Activated CD4-positive, alpha-beta memory T cell treated with anti-CD3 and anti-CD28 coated beads, Interleukin-2, amount 10 ng/mL, durations not matched to agents 7 days and 5 days (primary cell): ENCODE measurements around the gene AMDHD2. TPM values are rescaled to one million over a fixed set of nuclear protein-coding genes. Genes with fewer than 3 reads are reported as not detected.

Experiments used
- CTCF ChIA-PET: fragments of 350-600 bp; sonication (Branson Sonifier 250); formaldehyde crosslinking; loops from one replicate; lab custom pipeline; 2021; ENCODE audit warnings: antibody characterized with exemption, inconsistent platforms; lab: Charles Lee
- POLR2A ChIA-PET: fragments of 350-600 bp; sonication (Branson Sonifier 250); formaldehyde crosslinking; loops from one replicate; lab custom pipeline; 2021; ENCODE audit warnings: antibody characterized with exemption; lab: Charles Lee
- DNase-seq: peaks from one replicate; pipeline ENCODE4 v3.0.0-alpha.2; 2020
- H3K27ac Mint-ChIP-seq: one replicate; pipeline ENCODE4 v1.8.0; 2021; ENCODE audit warnings: mild to moderate bottlenecking, mixed read lengths
- H3K27me3 Mint-ChIP-seq: one replicate; pipeline ENCODE4 v1.8.0; 2021; ENCODE audit warnings: mixed read lengths
- H3K36me3 Mint-ChIP-seq: one replicate; pipeline ENCODE4 v1.8.0; 2021; ENCODE audit warnings: low read depth, mixed read lengths
- H3K4me1 Mint-ChIP-seq: one replicate; pipeline ENCODE4 v1.8.0; 2021; ENCODE audit warnings: mixed read lengths
- H3K4me3 Mint-ChIP-seq: one replicate; pipeline ENCODE4 v1.8.0; 2021; ENCODE audit warnings: mild to moderate bottlenecking, mixed read lengths
- H3K9me3 Mint-ChIP-seq: one replicate; pipeline ENCODE4 v1.8.0; 2021; ENCODE audit warnings: mixed read lengths
- total RNA-seq, 2 experiments: library from RNA; stranded (reverse); gene quantifications; one replicate each; pipeline ENCODE4 v1.2.3, GENCODE V29; 2021

AMDHD2 gene
- total RNA-seq, 2 experiments from 2014 or later = 51.6 to 55.5 TPM

- Mint-ChIP-seq H3K36me3 (peaks cover 2% of the 10 kb centered on the region), H3K9me3 (no peaks in the 10 kb centered on the region), H3K27me3 (no peaks in the 10 kb centered on the region), H3K4me1 (no peaks in the 10 kb centered on the region), H3K4me3 (no peak overlapping the region), H3K27ac (no peak overlapping the region)
- DNase-seq = no peak
- CTCF ChIA-PET = no interaction called here
- POLR2A ChIA-PET = no interaction called here
Observed at GRCh38 chr16:2496223-2497115, 23.7 kb upstream of the AMDHD2 start.

GRCh38 chr16:2497116-2497630, 23.0 kb upstream of the AMDHD2 start:
- no peak for DNase-seq
- no peaks in the 10 kb centered on the region for H3K9me3 Mint-ChIP-seq
- ChIA-PET CTCF (no interaction called here), POLR2A (no interaction called here)
- no peak overlapping the region for H3K27ac Mint-ChIP-seq
- H3K36me3 Mint-ChIP-seq = peaks cover 2% of the 10 kb centered on the region
- H3K4me3 Mint-ChIP-seq = no peak overlapping the region
- no peaks in the 10 kb centered on the region for H3K4me1 Mint-ChIP-seq
- no peaks in the 10 kb centered on the region for H3K27me3 Mint-ChIP-seq

GRCh38 chr16:2497695-2498484, 22.3 kb upstream of the AMDHD2 start:
- Mint-ChIP-seq H3K27ac (no peak overlapping the region), H3K9me3 (no peaks in the 10 kb centered on the region), H3K36me3 (peaks cover 2% of the 10 kb centered on the region), H3K27me3 (no peaks in the 10 kb centered on the region), H3K4me1 (no peaks in the 10 kb centered on the region), H3K4me3 (no peak overlapping the region)
- POLR2A ChIA-PET = no interaction called here
- no peak for DNase-seq
- CTCF ChIA-PET = no interaction called here

GRCh38 chr16:2498531-2499253, 21.5 kb upstream of the AMDHD2 start:
- H3K9me3 Mint-ChIP-seq = no peaks in the 10 kb centered on the region
- H3K27me3 Mint-ChIP-seq = no peaks in the 10 kb centered on the region
- no peak overlapping the region for H3K4me3 Mint-ChIP-seq
- ChIA-PET CTCF (no interaction called here), POLR2A (no interaction called here)
- H3K4me1 Mint-ChIP-seq = no peaks in the 10 kb centered on the region
- DNase-seq = no peak
- peaks cover 2% of the 10 kb centered on the region for H3K36me3 Mint-ChIP-seq
- no peak overlapping the region for H3K27ac Mint-ChIP-seq

GRCh38 chr16:2499454-2499853, 20.7 kb upstream of the AMDHD2 start:
- POLR2A ChIA-PET = no interaction called here
- no peak overlapping the region for H3K27ac Mint-ChIP-seq
- DNase-seq = no peak
- H3K4me3 Mint-ChIP-seq = no peak overlapping the region
- CTCF ChIA-PET = interaction anchor here (2.5 kb wide), 1 partner anchor 69 kb away, joined by 11 read pairs; the partner anchor contains the start of gene CCNF
- H3K9me3 Mint-ChIP-seq = no peaks in the 10 kb centered on the region
- H3K4me1 Mint-ChIP-seq = no peaks in the 10 kb centered on the region
- no peaks in the 10 kb centered on the region for H3K27me3 Mint-ChIP-seq
- H3K36me3 Mint-ChIP-seq = peaks cover 2% of the 10 kb centered on the region

GRCh38 chr16:2499890-2500429, 20.2 kb upstream of the AMDHD2 start:
- ChIA-PET POLR2A (no interaction called here), CTCF (interaction anchor here (0.6 to 2.5 kb wide), 3 partner anchors 12 to 359 kb away, joined by 3 to 11 read pairs (median 3); partner anchors contain the start of gene CCNF)
- H3K4me1 Mint-ChIP-seq = no peaks in the 10 kb centered on the region
- H3K27ac Mint-ChIP-seq = no peak overlapping the region
- H3K36me3 Mint-ChIP-seq = peaks cover 2% of the 10 kb centered on the region
- H3K4me3 Mint-ChIP-seq = no peak overlapping the region
- no peaks in the 10 kb centered on the region for H3K9me3 Mint-ChIP-seq
- H3K27me3 Mint-ChIP-seq = no peaks in the 10 kb centered on the region
- no peak for DNase-seq

GRCh38 chr16:2500430-2500917, 19.7 kb upstream of the AMDHD2 start:
- Mint-ChIP-seq H3K27ac (no peak overlapping the region), H3K27me3 (no peaks in the 10 kb centered on the region), H3K36me3 (peaks cover 2% of the 10 kb centered on the region), H3K4me3 (no peak overlapping the region), H3K4me1 (no peaks in the 10 kb centered on the region), H3K9me3 (no peaks in the 10 kb centered on the region)
- ChIA-PET CTCF (interaction anchor here (0.6 to 2.5 kb wide), 11 partner anchors 9 to 360 kb away, joined by 3 to 12 read pairs (median 4); partner anchors contain the start of genes CCNF, ECI1, TBC1D24 and TEDC2), POLR2A (interaction anchor here (1.3 to 1.9 kb wide), 4 partner anchors 13 to 70 kb away, joined by 3 to 8 read pairs (median 6); partner anchors contain the start of genes AMDHD2 and TEDC2)
- DNase-seq = no peak

GRCh38 chr16:2500918-2501750, 19.0 kb upstream of the AMDHD2 start:
- Mint-ChIP-seq H3K4me1 (no peaks in the 10 kb centered on the region), H3K27me3 (no peaks in the 10 kb centered on the region), H3K4me3 (no peak overlapping the region), H3K36me3 (peaks cover 2% of the 10 kb centered on the region), H3K9me3 (no peaks in the 10 kb centered on the region), H3K27ac (no peak overlapping the region)
- ChIA-PET POLR2A (interaction anchor here (0.8 to 1.9 kb wide), 5 partner anchors 12 to 71 kb away, joined by 3 to 8 read pairs (median 5); partner anchors contain the start of genes AMDHD2 and TEDC2), CTCF (interaction anchor here (0.6 to 2.5 kb wide), 15 partner anchors 9 to 478 kb away, joined by 3 to 12 read pairs (median 3); partner anchors contain the start of genes AMDHD2, CCNF, ECI1 and MLST8)
- peak; percentile 82 for DNase-seq

GRCh38 chr16:2501946-2502895, 17.9 kb upstream of the AMDHD2 start:
- Mint-ChIP-seq H3K9me3 (no peaks in the 10 kb centered on the region), H3K4me1 (no peaks in the 10 kb centered on the region), H3K36me3 (peaks cover 2% of the 10 kb centered on the region), H3K4me3 (no peak overlapping the region), H3K27me3 (no peaks in the 10 kb centered on the region), H3K27ac (no peak overlapping the region)
- DNase-seq = no peak
- ChIA-PET POLR2A (interaction anchor here (0.8 to 1.9 kb wide), 5 partner anchors 11 to 72 kb away, joined by 3 to 8 read pairs (median 5); partner anchors contain the start of genes AMDHD2 and TEDC2), CTCF (interaction anchor here (0.7 to 2.5 kb wide), 12 partner anchors 8 to 308 kb away, joined by 3 to 12 read pairs (median 4); partner anchors contain the start of genes AMDHD2, CCNF, MLST8 and TBC1D24)

GRCh38 chr16:2505695-2506094, 14.5 kb upstream of the AMDHD2 start:
- Mint-ChIP-seq H3K4me1 (no peaks in the 10 kb centered on the region), H3K27me3 (no peaks in the 10 kb centered on the region), H3K4me3 (no peak overlapping the region), H3K27ac (no peak overlapping the region), H3K9me3 (no peaks in the 10 kb centered on the region), H3K36me3 (no peaks in the 10 kb centered on the region)
- ChIA-PET POLR2A (no interaction called here), CTCF (no interaction called here)
- no peak for DNase-seq
